Activated CD4-positive, CD25-positive, alpha-beta regulatory T cell treated with anti-CD3 and anti-CD28 coated beads, Interleukin-2, amount 50 U/mL, for 24 hours (primary cell): Measurements from ENCODE around the gene ZNF217.
"Not testable (repeated sequence)": the region's sequence is repeated elsewhere in the genome, so short reads cannot be mapped to it uniquely, and the experiment has no call there.

Experiments
- ATAC-seq, 2 donors: fragments of 150-1000 bp; cut with Tn5 transposase; one replicate each; pipeline ENCODE4 v1.10.0; 2021; ENCODE audit warnings: mild to moderate bottlenecking in 1 of 2, moderate library complexity in 1 of 2

ZNF217 gene

DNA sequence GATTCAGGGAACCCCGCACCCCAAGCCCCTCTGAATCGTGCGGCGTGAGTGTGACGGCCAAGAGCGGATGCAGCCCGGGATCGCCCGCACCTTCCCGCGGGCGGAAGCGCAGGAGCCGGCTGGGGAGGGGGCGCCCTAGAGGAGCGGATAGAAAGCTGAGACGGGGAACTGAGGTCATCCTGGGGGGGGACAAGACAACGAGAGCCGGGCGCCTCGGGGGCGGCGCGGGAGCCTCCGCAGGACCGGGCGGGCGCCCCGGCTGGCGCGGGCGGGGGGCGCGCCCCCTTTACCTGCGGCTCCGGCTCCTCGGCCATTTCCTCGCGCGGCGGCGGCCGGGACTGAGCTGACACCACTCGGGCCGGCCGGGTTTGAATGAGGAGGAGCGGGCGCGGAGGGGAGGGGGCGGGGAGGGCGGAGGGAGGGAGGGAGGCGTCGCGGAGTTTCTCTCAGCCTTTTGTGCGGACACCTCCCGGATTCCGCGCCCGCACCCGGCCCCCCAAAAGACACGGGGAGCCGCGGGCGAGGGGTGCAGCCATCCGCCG, at the start of gene ZNF217:
Gene ZNF217 (minus strand): TSS at position 374 of the 542 bp plus-strand sequence. CDS start 11,013 bp downstream, outside the sequence.
- peak; percentile 30 to 33 for ATAC-seq

DNA sequence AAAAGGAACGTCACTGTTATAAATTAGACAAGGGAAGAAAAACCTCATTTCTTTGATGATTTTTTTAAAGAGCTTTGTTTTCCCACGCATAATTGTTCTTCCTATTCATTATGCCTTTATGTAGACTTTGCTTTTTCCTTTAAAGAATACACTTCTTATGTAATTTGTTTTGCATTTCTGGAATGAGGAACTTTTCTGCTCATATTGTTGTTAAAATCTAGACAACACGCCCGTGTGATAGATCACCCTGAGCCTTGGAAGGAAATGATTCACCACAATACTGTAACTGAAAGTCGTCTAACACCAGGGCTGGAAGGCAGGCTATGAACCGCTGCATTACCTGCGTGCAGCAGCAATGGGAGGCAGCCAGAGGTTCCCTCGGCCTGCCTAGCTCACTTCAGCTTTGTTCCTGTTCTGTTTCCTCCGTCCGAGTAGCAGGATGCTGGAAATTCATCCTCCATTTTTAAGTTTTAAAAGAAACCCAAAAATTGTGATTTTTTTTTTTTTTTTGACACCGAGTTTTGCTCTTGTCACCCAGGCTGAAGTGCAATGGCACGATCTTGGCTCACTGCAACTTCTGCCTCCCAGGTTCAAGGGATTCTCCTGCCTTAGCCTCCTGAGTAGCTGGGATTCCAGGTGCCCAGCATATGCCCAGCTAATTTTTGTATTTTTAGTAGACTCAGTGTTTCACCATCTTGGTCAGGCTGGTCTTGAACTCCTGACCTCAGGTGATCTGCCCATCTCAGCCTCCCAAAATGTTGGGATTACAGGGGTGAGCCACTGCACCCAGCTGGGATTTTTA, 49.6 kb upstream of the ZNF217 start:
- ATAC-seq, result peak; percentile 99

DNA sequence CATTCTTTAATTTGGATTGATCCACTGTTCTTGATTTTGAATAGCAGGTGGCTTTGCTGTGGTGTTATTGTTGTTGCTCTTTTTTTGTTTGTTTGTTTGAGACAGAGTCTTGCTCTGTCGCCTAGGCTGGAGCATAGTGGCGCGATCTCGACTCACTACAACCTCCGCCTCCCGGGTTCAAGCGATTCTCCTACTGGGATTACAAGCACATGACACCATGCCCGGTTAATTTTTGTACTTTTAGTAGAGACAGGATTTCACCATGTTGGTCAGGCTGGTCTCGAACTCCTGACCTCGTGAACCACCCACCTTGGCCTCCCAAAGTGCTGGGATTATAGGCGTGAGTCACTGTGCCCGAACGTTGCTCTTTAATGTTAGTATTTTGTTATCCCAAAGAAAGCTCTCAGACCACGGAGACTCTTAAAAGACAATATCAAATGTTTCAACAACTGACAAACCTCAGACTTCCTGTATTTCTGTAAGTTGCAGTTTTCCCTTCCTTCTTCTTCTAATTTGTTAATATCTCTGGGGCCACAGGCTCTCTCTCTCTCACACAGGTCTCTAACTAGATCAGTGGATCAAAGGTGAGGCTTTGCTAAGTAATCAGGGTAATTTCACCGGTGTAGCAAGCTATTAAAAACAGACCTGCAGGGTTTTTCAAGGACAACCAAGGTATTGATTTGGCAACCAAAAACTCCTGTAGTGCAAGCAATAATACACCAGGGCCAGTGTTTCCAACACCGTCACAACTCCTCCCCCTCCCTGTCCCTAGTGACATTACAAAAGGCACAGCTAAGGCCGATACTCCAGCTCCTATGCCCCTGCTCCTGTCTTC, 48.8 kb upstream of the ZNF217 start:
- ATAC-seq, result peak; percentile 44 to 55

DNA sequence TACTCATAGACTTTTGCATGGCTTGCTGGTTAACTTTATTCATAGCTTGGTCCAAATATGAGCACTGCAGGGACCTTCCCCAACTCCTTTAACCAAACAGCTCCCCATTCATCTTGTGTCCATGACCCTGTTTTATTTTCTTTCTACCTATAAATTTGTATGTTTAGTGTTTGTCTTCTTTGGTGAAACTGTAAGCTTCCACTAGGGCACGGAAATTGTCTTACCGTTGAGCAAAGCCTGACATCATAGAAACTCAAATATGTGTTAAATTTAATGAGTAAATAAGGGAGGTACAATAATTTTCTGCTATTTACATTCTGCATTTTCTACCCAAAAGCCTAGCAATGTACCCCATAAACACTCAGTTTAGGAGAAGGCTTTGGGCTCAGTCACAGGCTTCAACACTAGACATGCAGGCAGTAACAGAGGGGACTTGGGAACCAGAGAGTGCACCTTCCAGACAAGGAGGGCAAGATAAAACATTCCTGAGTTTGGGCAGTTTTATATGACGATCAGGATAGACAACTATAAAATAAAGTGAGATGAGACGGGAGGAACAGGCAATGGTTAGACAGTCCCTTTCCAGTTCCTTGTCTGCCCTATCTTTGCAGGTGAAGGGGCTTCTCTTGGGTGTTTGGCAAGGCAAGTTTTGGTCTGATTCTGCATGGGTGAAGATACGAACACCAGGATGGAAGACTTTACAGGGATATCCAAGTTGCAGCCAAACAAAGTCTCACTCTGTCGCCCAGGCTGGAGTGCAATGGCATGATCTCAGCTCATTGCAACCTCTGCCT, 46.2 kb upstream of the ZNF217 start:
- ATAC-seq, result no peak

DNA sequence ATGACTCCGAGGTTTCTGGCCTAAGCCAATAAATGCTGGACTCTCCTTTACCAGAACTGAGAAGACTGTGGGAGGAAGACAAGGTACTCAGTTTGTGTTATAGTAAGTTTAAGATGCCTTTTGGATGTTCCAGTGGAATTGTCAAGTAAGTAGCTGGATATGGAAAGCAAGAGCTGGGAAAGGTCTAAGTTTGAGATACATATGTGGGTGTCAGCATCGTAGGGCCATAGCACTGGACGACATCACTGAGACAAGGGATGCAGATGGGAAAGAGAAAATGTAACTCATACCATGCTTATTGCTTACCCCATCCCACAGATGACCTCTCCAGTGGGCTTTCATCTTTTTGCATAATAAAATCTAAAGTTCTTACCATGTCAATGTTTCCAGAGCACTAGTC, 45.5 kb upstream of the ZNF217 start:
- no peak for ATAC-seq

DNA sequence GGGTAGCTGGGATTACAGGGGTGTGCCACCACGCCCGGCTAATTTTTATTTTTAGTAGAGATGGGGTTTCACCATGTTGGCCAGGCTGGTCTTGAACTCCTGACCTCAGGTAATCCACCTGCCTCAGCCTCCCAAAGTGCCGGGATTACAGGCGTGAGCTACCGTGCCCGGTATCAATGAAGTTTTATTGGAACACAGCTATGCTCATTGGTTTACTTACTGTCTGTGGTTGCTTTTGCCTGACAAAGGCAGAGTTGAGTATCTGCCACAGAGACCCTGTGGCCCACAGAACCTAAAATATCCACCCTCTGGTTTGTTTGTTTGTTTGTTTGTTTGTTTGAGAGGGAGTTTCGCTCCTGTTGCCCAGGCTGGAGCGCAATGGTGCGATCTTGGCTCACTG, 43.7 kb upstream of the ZNF217 start:
- not testable (repeated sequence) for ATAC-seq

DNA sequence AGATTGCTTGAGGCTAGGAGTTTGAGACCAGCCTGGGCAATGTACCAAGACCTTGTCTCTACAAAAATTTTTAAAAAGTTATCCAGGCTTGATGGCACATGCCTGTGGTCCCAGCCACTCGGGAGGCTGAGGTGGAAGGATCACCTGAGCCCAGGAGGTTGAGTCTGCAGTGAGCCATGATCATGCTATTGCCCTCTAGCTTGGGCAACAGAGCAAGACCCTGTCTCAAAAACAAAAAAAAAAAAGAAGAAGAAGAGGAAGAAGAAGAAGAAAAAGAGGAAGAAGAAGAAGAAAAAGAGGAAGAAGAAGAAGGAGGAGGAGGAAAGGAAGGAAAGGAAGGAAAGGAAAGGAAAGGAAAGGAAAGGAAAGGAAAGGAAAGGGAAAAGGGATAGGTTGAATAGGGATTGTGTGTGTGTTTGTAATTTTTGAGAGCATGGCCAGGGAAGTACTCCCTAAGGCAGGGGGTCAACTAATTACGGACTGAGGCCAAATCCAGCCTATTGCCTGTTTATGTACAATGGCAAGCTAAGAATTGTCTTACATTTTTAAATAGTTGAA, 43.0 kb upstream of the ZNF217 start:
- no peak for ATAC-seq

DNA sequence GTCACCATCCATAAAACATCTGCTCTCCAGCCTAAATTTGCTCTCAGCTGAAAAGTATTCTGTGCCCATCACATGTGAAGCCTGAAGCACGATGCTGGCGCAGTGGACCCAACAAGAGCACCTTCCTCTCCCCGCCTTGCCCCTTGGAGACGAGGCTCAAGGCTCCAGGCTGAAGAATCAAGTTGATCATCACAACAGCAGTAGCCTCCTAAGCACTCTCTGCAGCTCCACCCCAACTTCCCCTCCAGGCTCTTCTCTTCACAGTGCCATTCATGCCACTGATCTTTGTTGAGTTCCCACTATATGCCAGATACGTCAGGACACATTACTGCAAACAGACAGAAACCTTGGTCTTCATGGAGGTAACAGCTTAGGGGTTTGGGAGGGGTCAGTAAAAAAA, 41.6 kb upstream of the ZNF217 start:
- no peak for ATAC-seq

DNA sequence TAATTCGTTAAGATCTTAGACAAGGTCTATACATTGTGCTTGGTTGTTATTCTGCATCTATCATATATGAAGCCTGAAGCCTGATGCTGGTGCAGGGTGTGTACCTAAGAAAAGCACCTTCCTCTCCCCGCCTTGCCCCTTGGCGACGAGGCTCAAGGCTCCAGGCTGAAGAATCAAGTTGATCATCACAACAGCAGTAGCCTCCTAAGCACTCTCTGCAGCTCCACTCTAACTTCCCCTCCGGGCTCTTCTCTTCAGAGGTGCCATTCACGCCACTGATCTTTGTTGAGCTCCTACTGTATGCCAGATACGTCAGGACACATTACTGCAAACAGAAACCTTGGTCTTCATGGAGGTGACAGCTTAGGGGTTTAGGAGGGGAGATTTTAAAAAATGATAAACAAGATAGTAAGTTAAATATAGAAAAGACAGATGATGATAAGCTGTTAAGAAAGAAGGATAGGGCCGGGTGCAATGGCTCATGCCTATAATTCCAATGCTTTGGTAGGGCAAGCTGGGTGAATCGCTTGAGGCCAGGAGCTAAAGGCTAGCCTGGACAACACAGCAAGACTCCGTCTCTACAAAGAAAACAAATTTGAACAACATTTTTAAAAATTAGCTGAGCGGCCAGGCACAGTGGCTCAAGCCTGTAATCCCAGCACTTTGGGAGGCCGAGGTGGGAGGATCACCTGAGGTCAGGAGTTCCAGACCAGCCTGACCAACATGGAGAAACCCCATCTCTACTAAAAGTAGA, 38.4 kb upstream of the ZNF217 start:
- no peak for ATAC-seq

DNA sequence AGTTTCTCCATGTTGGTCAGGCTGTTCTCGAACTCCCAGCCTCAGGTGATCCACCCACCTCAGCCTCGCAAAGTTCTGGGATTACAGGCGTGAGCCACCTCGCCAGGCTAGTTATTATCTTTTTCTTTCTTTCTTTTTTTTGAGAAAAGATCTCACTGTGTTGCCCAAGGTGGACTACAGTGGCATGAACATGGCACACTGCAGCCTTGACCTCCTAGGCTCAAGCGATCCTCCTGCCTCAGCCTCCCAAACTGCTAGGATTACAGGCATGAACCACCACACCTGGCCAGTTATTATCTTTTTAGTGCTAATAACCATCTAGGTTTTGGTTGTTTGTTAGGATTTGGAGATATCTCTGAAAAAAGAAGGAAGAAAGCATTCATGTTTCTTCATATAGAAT, 35.8 kb upstream of the ZNF217 start:
- ATAC-seq, result no peak

DNA sequence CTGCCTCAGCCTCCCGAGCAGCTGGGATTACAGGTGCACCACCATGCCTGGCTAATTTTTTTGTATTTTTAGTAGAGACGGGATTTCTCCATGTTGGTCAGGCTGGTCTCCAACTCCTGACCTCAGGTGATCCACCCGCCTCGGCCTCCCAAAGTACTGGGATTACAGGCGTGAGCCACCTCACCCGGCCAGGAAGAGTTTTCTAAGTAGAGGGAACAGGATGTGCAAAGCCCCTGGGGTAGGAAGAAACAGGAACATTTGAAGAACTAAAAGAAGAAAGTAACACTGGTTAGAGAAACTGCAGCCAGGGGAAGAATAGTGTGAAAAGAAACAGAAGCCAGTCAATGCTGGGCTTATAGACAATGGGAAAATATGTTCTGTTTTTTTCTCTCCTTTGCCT, 35.1 kb upstream of the ZNF217 start:
- not testable (repeated sequence) for ATAC-seq

DNA sequence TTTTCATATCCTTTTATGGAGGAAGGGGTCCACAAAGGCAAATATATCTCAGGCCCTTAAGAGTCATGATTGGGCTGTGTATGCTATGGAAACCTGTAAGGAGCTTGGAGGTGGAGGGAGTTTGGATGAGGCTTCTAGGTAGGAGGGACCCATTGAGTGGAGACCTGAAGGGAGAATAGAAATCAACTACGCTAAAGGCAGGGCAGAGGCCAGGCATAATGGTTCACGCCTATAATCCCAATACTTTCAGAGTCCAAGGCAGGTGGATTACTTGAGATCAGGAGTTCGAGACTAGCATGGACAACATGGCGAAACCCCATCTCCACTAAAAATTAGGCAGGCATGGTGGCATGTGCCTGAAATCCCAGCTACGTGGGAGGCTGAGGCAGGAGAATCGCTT, 34.4 kb upstream of the ZNF217 start:
- ATAC-seq, result no peak

DNA sequence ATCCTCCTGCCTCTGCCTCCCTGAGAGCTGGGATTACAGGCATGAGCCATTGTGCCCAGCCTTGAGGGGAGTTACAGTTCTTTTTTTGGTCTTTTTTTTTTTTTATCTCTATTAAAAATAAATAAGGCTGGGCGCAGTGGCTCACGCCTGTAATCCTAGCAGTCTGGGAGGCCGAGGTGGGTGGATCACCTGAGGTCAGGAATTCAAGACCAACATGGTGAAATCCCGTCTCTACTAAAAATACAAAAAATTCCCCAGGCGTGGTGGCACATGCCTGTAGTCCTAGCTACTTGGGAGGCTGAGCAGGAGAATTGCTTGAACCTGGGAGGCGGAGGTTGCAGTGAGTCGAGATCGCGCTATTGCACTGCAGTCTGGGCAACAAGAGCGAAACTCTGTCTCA, 33.4 kb upstream of the ZNF217 start:
- ATAC-seq, result not testable (repeated sequence)

DNA sequence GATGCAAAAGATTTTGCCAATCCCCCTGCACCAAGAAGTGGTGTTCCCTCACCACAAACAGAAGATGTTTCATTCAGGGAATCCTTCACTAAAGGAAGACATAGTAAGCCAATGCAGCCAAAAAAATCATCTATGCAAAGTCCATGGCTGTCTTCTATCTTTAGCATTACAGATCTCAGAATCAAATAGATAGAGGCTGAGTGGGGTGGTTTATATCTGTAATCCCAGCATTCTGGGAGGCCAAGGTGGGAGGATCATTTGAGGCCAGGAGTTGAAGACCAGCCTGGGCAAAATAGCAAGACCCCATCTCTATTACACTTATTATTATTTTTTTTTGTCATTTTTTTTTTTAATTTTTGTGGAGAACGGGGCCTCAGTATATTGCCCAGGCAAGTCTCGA, 32.9 kb upstream of the ZNF217 start:
- ATAC-seq, result no peak

DNA sequence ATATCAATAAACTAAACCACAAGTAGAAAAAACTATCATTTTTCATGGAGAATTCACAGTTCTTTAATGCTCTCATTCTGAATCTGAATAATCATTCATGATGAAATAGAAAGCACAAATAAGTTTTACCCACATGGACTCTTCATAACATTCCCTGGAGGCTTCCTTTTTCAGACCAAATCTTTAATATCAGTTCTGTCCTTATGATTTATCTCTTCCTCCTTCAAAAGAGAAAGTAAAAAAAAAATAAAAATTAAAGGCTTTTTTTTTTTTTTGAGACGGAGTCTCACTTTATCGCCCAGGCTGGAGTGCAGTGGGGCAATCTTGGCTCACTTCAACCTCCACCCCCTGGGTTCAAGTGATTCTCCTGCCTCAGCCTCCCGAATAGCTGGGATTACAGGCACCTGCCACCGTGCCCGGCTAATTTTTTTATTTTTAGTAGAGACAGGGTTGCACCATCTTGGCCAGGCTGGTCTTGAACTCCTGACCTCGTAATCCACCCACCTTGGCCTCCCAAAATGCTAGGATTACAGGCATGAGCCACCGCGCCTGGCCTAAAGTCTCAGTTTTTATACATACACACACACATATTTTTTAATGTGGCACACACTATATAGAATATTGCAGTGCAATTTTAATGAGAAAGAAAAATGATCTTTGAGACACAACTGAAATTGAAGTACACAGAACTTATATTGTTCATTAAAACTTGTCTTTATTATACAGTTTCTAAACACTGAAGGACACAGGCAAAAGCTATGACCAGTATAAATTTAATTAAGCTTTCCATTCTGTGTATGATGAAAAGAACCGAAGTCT, 31.9 kb upstream of the ZNF217 start:
- ATAC-seq, result no peak

DNA sequence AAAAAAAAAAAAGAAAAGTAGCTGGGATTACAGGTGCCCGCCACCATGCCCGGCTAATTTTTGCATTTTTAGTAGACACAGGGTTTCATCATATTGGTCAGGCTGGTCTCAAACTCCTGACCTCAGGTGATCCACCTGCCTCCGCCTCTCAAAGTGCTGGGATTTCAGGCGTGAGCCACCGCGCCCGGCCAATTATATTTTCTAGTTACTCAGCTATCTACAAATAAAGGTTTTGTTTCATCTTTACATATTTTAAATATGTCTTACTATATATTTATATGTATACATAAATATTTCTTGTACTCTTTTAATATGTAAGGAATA, 31.2 kb upstream of the ZNF217 start:
- not testable (repeated sequence) for ATAC-seq

DNA sequence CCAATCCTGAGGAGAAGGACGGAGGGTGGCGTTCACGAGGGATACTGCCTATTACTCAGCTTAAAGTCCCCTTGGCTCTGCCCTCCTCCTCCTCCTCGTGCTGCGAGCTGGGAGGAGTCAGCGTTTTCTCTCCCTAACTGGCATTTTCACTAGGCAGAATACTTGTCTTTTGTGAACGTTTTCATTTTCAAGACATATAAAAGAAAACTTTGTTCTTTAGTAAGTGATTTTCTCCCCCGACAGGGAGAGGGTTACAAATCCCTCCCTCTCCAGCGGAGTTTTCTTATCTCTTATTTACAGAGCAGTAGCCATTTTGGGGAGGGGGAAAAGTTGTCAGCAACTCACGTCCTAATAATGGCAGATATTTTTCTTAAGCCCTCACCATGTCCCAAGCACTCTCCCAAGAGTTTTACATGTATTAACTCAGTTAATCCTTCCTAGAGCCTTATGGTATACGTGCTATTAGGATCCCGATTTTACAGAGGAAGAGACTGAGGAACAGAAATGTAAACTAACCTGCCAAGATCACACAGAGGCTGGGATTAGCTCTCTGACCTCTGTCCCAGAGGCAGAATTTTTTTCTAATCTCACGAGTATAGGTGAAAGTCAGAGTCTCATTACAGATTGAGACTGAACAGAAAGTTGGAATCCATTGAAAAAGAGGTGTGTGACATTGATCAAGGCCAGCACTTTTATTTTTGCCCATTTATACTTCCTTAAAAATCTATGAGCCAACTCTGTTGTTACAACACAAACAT, 30.0 kb upstream of the ZNF217 start:
- peak; percentile 68 to 86 for ATAC-seq

DNA sequence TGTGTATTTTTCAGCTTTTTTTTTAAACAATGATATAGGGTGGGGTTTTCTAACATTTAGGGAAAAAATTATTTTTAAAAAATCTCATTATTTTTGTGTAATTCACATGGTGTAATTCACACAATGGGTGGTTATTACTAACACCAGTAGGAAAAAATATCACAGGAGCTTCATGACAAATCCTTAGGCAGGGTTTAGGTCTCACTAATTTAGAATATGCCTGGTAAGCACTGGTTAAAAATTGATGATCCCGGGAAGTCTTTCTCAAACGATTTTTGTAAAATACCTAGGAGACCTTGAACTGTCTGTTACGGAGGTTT, 29.5 kb upstream of the ZNF217 start:
- ATAC-seq, result peak; percentile 25 to 28

DNA sequence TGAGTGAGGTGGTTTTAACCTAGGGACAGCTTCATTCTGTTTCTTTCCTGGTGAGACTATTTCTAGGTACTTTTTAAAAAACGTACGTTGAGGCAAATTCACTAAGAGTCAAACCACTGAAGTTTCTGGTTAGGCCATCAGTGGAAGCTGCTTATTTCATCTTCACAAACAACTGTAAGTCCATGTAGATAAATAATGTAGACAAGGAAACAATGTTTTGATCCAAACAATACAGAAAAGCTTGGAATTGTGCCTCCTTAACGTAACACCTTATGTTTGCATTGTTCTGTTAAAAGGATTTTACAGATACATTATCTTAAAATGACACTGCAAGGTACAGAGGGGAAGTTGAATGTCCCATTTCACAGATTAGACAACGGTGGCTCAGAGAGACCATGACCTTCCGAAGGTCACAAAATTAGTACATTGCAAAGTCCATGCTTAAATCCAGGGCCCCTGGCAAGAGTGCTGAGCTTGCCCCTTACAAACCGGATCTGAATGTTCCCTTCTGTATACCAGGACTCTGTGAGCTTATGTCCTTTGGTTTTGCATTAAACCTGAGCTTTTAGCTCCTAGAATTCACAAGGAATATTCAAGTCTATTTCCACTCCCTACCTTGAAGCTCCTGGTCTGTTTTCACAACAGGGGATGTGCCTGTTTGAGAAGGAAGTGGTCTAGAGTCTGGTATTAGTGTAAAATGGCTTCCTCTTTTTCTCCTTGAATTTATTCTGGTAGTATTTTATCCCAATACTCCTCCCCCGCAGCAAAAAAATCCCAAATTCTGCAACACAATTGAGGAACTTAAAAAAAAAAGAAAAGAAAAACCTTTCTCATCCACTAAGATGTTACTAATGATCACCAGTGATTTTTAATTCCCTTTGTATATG, 28.9 kb upstream of the ZNF217 start:
- ATAC-seq, result no peak
